Right ventricle myocardium superior (tissue), 1 donor: ENCODE measurements around the gene SATB2. TPM values are rescaled to one million over a fixed set of nuclear protein-coding genes. Genes with fewer than 3 reads are reported as not detected.

Source experiments
- ATAC-seq: fragments of 200-7000 bp; cut with Tn5 transposase; one replicate; pipeline ENCODE4 v1.9.1; 2020; ENCODE audit warnings: mild to moderate bottlenecking; ENCODE audit not compliant: poor library complexity
- DNase-seq: peaks from one replicate; pipeline ENCODE4 v3.0.0-alpha.2; 2020
- intact Hi-C: fragments of 100-400 bp; cut with DNase I; formaldehyde crosslinking; loops from one replicate; pipeline ENCODE4 v1.11.2; 2022
- total RNA-seq: library from RNA; stranded (reverse); fragmentation: NEBNext Ultra II Directional; extraction: Animal tissue kit (Norgen Biotek cat#: 25700); gene quantifications from one replicate; pipeline ENCODE4 v1.2.1, GENCODE V29; 2021
- donor health status: DM: no; HTN: yes; CAD: no; lungs with severe emphysema.

SATB2 gene
- total RNA-seq, 1 donor from 2014 or later, result 1.3 TPM

- intact Hi-C loops, result no loop called here
- ATAC-seq (no peak), DNase-seq (no peak)
Observed at GRCh38 chr2:199430214-199430613, 27.5 kb downstream of the SATB2 start.

- DNase-seq, result no peak
- no peak for ATAC-seq
- intact Hi-C loops, result no loop called here
Observed at GRCh38 chr2:199428291-199428690, 29.4 kb downstream of the SATB2 start.

- ATAC-seq (no peak), DNase-seq (no peak)
- intact Hi-C loops, result no loop called here
Observed at GRCh38 chr2:199424160-199424559, 33.6 kb downstream of the SATB2 start.

GRCh38 chr2:199419428-199419827 lies 38.3 kb downstream of the SATB2 start:
- DNase-seq (no peak), ATAC-seq (no peak)
- intact Hi-C loops, result no loop called here

- DNase-seq (no peak), ATAC-seq (no peak)
- intact Hi-C loops, result no loop called here
Observed at GRCh38 chr2:199414465-199414864, 43.3 kb downstream of the SATB2 start.

GRCh38 chr2:199414001-199414400 lies 43.7 kb downstream of the SATB2 start:
- ATAC-seq (no peak), DNase-seq (no peak)
- intact Hi-C loops, result no loop called here

GRCh38 chr2:199409759-199410529 lies 47.8 kb downstream of the SATB2 start:
- DNase-seq (no peak), ATAC-seq (no peak)
- intact Hi-C loops, result no loop called here

GRCh38 chr2:199407421-199407820 lies 50.3 kb downstream of the SATB2 start:
- DNase-seq, result no peak
- no peak for ATAC-seq
- intact Hi-C loops, result no loop called here

GRCh38 chr2:199405241-199405640 lies 52.5 kb downstream of the SATB2 start:
- DNase-seq, result no peak
- no peak for ATAC-seq
- intact Hi-C loops, result no loop called here

GRCh38 chr2:199404841-199405240 lies 52.9 kb downstream of the SATB2 start:
- DNase-seq (no peak), ATAC-seq (no peak)
- intact Hi-C loops, result no loop called here

GRCh38 chr2:199395311-199395710 lies 62.4 kb downstream of the SATB2 start:
- ATAC-seq (no peak), DNase-seq (no peak)
- intact Hi-C loops, result no loop called here

GRCh38 chr2:199392363-199392762 lies 65.4 kb downstream of the SATB2 start:
- intact Hi-C loops, result no loop called here
- DNase-seq (no peak), ATAC-seq (no peak)

GRCh38 chr2:199388728-199389268 lies 68.9 kb downstream of the SATB2 start:
- intact Hi-C loops, result no loop called here
- ATAC-seq (no peak), DNase-seq (no peak)

GRCh38 chr2:199384043-199384442 lies 73.7 kb downstream of the SATB2 start:
- ATAC-seq, result no peak
- intact Hi-C loops, result no loop called here
- DNase-seq, result no peak

- ATAC-seq, result no peak
Observed at GRCh38 chr2:199383021-199383420, 74.7 kb downstream of the SATB2 start.

GRCh38 chr2:199382091-199382490 lies 75.6 kb downstream of the SATB2 start:
- no peak for DNase-seq
- intact Hi-C loops, result no loop called here
- ATAC-seq, result no peak

More at GRCh38 chr2:199383021-199383420, 74.7 kb downstream of the SATB2 start:
- no peak for DNase-seq
- intact Hi-C loops, result no loop called here

- DNase-seq, result no peak
- intact Hi-C loops, result no loop called here
- no peak for ATAC-seq
Observed at GRCh38 chr2:199381531-199381930, 76.2 kb downstream of the SATB2 start.

GRCh38 chr2:199378948-199379650 lies 78.6 kb downstream of the SATB2 start:
- ATAC-seq, result no peak
- DNase-seq, result no peak
- intact Hi-C loops, result no loop called here

GRCh38 chr2:199370150-199370780 lies 87.5 kb downstream of the SATB2 start:
- ATAC-seq, result no peak
- intact Hi-C loops, result no loop called here

GRCh38 chr2:199366406-199366805 lies 91.3 kb downstream of the SATB2 start:
- no peak for ATAC-seq
- no peak for DNase-seq
- intact Hi-C loops, result no loop called here

More at GRCh38 chr2:199370150-199370780, 87.5 kb downstream of the SATB2 start:
- DNase-seq, result no peak
